GM13976 (cell line): Measurements from ENCODE around the gene CEP152.

Experiments
- DNase-seq: peaks from one replicate; pipeline ENCODE4 v3.0.0; 2012; ENCODE audit warnings: low spot score
- in situ Hi-C: fragments of 300-500 bp; cut with MboI; formaldehyde crosslinking; loops from one replicate; pipeline ENCODE4 v1.12.0; 2022; ENCODE audit warnings: low sequenced_read_pairs, mixed read lengths, inconsistent platforms; ENCODE audit not compliant: unreplicated experiment
- TF ChIP-seq, protein P1 (sequence below): IDR thresholded peaks from 2 replicates; pipeline ENCODE4 v1.5.1; 2012; ENCODE audit warnings: borderline replicate concordance, mild to moderate bottlenecking; ENCODE audit not compliant: insufficient read depth; ENCODE audit errors: extremely low read depth, missing control alignments, control extremely low read depth

CEP152 gene

DNA sequence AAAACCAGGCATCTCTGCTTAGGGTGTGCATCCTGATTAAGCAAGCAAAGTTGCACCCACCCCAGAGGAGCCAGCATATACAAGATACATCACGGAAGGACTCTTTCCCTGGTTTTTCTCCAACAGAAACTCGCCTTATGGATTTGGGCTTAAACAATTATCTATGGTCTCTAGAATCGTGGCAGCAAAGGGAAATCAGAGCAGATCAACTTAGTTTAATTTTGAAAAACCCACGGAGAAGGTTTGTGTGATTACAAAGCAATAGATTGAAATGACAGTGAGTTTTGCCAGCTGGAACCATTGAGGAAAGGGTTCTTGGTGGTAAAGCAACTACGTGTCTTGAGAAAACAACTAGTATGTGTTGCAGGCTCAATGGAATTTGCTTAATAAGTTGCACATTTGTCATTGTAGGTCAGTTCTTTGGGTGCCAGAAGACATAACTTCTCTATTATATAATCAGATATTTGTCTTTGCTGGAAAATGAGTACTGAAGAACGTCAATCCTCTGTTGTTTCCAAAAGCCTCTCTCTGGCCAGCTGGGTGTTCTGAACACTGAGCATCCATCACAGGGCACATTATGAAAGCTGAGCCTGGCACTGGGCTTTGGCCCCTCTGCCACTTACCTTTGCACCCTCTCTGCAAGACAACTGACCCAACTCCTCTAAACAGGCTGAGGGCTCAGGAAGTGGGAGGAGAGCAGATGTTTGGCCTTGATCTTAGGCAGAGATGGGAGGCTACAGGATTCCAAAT is 89.6 kb downstream of the CEP152 start:
- in situ Hi-C loops = no loop called here
- no peak for DNase-seq
- TF ChIP-seq, protein P1, sequence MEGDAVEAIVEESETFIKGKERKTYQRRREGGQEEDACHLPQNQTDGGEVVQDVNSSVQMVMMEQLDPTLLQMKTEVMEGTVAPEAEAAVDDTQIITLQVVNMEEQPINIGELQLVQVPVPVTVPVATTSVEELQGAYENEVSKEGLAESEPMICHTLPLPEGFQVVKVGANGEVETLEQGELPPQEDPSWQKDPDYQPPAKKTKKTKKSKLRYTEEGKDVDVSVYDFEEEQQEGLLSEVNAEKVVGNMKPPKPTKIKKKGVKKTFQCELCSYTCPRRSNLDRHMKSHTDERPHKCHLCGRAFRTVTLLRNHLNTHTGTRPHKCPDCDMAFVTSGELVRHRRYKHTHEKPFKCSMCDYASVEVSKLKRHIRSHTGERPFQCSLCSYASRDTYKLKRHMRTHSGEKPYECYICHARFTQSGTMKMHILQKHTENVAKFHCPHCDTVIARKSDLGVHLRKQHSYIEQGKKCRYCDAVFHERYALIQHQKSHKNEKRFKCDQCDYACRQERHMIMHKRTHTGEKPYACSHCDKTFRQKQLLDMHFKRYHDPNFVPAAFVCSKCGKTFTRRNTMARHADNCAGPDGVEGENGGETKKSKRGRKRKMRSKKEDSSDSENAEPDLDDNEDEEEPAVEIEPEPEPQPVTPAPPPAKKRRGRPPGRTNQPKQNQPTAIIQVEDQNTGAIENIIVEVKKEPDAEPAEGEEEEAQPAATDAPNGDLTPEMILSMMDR = no peak

GRCh38 chr15:48720646-48721045 is 90.2 kb downstream of the CEP152 start:
- in situ Hi-C loops = no loop called here
- TF ChIP-seq, protein P1 = no peak
- no peak for DNase-seq

DNA sequence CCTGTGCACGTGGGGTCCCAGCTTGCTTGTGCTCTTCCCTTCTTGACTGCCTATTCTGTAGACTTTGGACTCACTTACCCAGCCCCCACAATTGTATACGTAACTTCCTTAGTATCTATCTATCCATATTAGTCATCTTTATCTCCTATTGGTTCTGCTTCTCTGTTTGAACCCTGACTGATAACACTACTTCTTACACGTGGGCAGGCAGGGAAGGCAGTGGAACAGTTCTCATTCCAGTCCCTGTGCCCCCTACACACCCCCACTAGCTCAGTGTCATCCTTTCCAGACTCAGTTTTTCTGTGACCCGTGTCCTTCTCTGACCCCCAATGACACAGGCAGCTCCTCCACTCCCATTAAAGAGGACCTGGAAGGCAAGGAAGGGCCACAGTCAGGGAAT is 91.2 kb downstream of the CEP152 start:
- no peak for DNase-seq
- TF ChIP-seq, protein P1 = no peak
- in situ Hi-C loops = no loop called here

- no peak for DNase-seq
- TF ChIP-seq, protein P1 = no peak
- in situ Hi-C loops = no loop called here
Observed at GRCh38 chr15:48718646-48719045, 92.2 kb downstream of the CEP152 start.

DNA sequence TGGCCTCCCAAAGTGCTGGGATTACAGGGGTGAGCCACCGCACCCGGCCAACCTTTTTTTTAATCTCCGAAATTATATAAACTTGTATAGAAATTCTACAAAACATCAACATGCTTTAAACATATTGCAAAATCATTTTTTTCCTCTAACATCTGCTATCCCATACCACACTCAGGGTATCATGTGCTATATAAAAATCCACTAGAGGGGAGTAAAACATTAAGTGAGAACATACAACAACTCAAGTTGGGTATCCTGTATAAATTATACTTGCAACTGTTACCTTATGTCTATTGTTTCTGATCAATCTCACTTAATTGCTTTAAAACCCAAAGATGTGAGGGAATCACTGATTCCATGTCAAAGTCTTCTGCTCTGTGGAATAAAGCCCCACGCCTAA is 93.4 kb downstream of the CEP152 start:
- no peak for DNase-seq
- TF ChIP-seq, protein P1 = no peak
- in situ Hi-C loops = no loop called here

DNA sequence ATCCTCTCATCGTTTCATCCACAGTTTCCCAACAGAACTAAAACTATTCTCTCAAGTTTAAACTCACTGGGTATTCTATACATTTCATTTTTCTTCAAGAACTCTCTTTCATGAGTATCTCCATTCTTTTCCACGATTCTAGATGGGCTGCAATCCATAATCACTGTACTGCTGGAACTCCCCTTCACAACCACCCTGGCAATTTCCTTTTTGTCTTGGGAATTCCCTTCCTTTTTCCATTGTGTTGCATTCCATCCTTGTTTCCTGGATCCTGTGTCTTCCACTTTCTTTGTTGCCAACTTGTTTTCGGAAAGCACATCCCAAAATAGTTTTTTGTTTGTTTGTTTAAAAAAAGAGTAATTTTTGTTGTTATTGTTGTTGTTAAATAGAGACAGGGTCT is 98.3 kb downstream of the CEP152 start:
- no peak for DNase-seq
- in situ Hi-C loops = no loop called here
- TF ChIP-seq, protein P1 = no peak
